Heart left ventricle (tissue), 13 donors: ENCODE data around the gene TEK.

Source experiments
- POLR2A ChIP-seq, 2 donors: fragments of 450-650 bp; IDR thresholded peaks; one replicate each; pipeline ENCODE4 v1.6.1; 2017; ENCODE audit warnings: antibody characterized with exemption in 2 of 2, mild to moderate bottlenecking in 2 of 2, moderate library complexity in 2 of 2
- TF ChIP-seq, protein P1 (sequence below), 12 donors: fragments of 200-600 bp; sonication (generic) in 4 of 12; IDR thresholded peaks; one replicate each; pipeline versions ENCODE4 v1.5.0 to v1.8.0; 2018 to 2022; ENCODE audit warnings: antibody characterized with exemption in 12 of 12, mild to moderate bottlenecking in 5 of 12
- donor health status: ischemic (EF 13 %, LVEDD 7.1; RV severe dilation, severe dysfunction).
- donor health status: DM: no; HTN: yes; CAD: no.
- donor health status: DM: no; HTN: no; CAD: no.
- donor health status: ischemic (EF 25% LVEDD 6.9; RV normal size, moderate dysfunction).
- donor health status: ischemic (EF 25% LVEDD 5.7; RV mildly dilated, moderate dysfunction).
- donor health status: ischemic (EF 35%, LVEDD 5.7; RV mildly dilated, moderate dysfunction).
- donor health status: nonischemic (EF 11% LVEDD 7.7; RV severe dilation, severe dysfunction).
- donor health status: DM: yes; HTN: yes; CAD: no.
- donor health status: PGD.
- donor health status: ischemic (EF 29% LVEDD 5.4; RV normal size, mild dysfunction).
- donor health status: nonischemic (EF 23%, LVEDD 6.1; RV moderate dilation, normal function).

DNA sequence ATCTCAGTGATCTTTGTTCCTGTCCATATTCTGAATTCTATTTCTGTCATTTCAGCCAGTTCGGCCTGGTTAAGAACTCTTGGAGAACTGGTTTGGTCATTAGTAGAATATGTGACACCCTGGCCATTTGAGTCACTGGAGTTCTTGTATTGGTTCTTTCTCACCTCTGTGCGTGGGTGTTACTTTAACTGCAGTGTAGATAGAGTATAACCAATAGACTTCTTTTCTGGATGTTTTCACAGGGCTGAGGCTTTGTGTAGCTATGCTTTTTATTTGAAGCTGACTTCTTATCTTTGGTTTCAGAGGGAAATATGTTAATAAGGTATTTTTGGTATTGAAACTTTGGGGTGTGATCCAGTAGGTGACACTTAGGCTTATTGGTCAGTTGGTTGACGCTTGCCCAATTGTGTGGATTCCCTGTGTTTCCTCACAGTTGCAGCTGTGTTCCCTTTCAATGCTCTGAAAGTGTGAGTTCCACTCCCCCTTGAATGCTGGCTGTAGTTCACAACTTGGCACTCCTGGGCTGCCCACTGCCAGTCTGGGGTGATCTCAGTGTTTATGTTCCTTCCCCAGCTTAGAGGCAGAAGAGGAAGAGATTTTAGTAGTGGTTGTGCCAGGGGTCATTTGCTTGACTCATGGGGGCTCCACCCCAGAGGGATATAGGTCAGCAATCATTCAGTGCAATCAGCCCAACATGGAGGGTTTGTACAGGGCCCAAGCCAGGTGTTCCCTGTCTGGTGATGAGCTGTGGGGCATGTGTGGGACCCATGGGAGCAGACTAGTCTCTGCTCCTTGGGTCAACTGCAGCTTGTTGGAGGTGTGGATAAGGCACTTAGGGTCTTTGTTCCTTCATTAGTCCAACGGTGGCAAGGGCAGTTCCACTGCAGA is 34.9 kb upstream of the TEK start:
- TF ChIP-seq, protein P1, sequence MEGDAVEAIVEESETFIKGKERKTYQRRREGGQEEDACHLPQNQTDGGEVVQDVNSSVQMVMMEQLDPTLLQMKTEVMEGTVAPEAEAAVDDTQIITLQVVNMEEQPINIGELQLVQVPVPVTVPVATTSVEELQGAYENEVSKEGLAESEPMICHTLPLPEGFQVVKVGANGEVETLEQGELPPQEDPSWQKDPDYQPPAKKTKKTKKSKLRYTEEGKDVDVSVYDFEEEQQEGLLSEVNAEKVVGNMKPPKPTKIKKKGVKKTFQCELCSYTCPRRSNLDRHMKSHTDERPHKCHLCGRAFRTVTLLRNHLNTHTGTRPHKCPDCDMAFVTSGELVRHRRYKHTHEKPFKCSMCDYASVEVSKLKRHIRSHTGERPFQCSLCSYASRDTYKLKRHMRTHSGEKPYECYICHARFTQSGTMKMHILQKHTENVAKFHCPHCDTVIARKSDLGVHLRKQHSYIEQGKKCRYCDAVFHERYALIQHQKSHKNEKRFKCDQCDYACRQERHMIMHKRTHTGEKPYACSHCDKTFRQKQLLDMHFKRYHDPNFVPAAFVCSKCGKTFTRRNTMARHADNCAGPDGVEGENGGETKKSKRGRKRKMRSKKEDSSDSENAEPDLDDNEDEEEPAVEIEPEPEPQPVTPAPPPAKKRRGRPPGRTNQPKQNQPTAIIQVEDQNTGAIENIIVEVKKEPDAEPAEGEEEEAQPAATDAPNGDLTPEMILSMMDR (IDR thresholded peaks at IDR 0.05) = no peak
- no peak for TF ChIP-seq POLR2A (IDR thresholded peaks at IDR 0.05)
